Midbrain (tissue), 1 donor: ENCODE measurements around the gene SKI.
"Not testable (repeated sequence)": the region's sequence is repeated elsewhere in the genome, so short reads cannot be mapped to it uniquely, and the experiment has no call there.

Experiments used
- DNase-seq: peaks from one replicate; lab custom pipeline; 2025; lab: John Stamatoyannopoulos, UW

The SKI gene

GRCh38 chr1:2291577-2291976 lies 63.5 kb downstream of the SKI start:
- DNase-seq, result no peak

GRCh38 chr1:2292725-2293450 lies 64.8 kb downstream of the SKI start:
- DNase-seq, result no peak

- no peak for DNase-seq
These were observed 66.1 kb downstream of the SKI start for GRCh38 chr1:2294033-2294724.

- DNase-seq, result no peak
These were observed 66.6 kb downstream of the SKI start for GRCh38 chr1:2294725-2295078.

- no peak for DNase-seq
These were observed 67.4 kb downstream of the SKI start for GRCh38 chr1:2295526-2295925.

- not testable (repeated sequence) for DNase-seq
These were observed 68.1 kb downstream of the SKI start for GRCh38 chr1:2296211-2296610.

- no peak for DNase-seq
These were observed 68.5 kb downstream of the SKI start for GRCh38 chr1:2296614-2297013.

GRCh38 chr1:2297246-2298011 lies 69.3 kb downstream of the SKI start:
- DNase-seq, result no peak

GRCh38 chr1:2298685-2299084 lies 70.6 kb downstream of the SKI start:
- DNase-seq, result no peak

- no peak for DNase-seq
These were observed 71.1 kb downstream of the SKI start for GRCh38 chr1:2299131-2299627.

GRCh38 chr1:2300004-2300771 lies 72.1 kb downstream of the SKI start:
- DNase-seq, result no peak

- DNase-seq, result peak; percentile 34
These were observed 72.9 kb downstream of the SKI start for GRCh38 chr1:2300851-2301606.

- no peak for DNase-seq
These were observed 73.6 kb downstream of the SKI start for GRCh38 chr1:2301607-2302291.

GRCh38 chr1:2302292-2302925 lies 74.3 kb downstream of the SKI start:
- DNase-seq, result no peak

GRCh38 chr1:2303016-2303775 lies 75.1 kb downstream of the SKI start:
- no peak for DNase-seq

- DNase-seq, result no peak
These were observed 75.7 kb downstream of the SKI start for GRCh38 chr1:2303781-2304180.

- DNase-seq, result no peak
These were observed 76.2 kb downstream of the SKI start for GRCh38 chr1:2304282-2304681.

- DNase-seq, result no peak
These were observed 77.0 kb downstream of the SKI start for GRCh38 chr1:2304921-2305681.
